Small intestine (tissue), 7 donors: ENCODE measurements around the gene CENPC. TPM values are rescaled to one million over a fixed set of nuclear protein-coding genes. Genes with fewer than 3 reads are reported as not detected.

Experiments
- DNase-seq, 2 donors: peaks; one replicate each; pipeline versions ENCODE4 v3.0.0 to v3.0.0-alpha.2; 2013
- FAIRE-seq: peaks from 2 replicates; lab custom pipeline; 2012; peaks lifted over from hg19 to GRCh38; lab: Jason Lieb, UNC
- H3K27ac ChIP-seq, 3 donors: one replicate each; pipeline ENCODE4 v1.5.1; 2013; ENCODE audit warnings: low read length in 2 of 3, mild to moderate bottlenecking in 2 of 3, control low read depth in 1 of 3, inconsistent platforms in 1 of 3, low read depth in 1 of 3, moderate library complexity in 1 of 3
- H3K27me3 ChIP-seq, 3 donors: one replicate each; pipeline ENCODE4 v1.6.1; 2013; ENCODE audit warnings: low read length in 3 of 3, inconsistent platforms in 1 of 3; ENCODE audit not compliant: control insufficient read depth in 3 of 3, insufficient read depth in 3 of 3
- H3K36me3 ChIP-seq, 3 donors: one replicate each; pipeline ENCODE4 v1.6.1; 2013; ENCODE audit warnings: low read length in 3 of 3, inconsistent platforms in 1 of 3, low read depth in 1 of 3, mild to moderate bottlenecking in 1 of 3, moderate library complexity in 1 of 3; ENCODE audit not compliant: control insufficient read depth in 3 of 3, insufficient read depth in 2 of 3
- H3K4me1 ChIP-seq, 3 donors: one replicate each; pipeline ENCODE4 v1.6.1; 2013; ENCODE audit warnings: low read length in 2 of 3, inconsistent platforms in 1 of 3, low read depth in 1 of 3, mild to moderate bottlenecking in 1 of 3, moderate library complexity in 1 of 3; ENCODE audit not compliant: control insufficient read depth in 3 of 3, insufficient read depth in 2 of 3
- H3K4me3 ChIP-seq, 3 donors: one replicate each; pipeline ENCODE4 v1.5.1; 2013; ENCODE audit warnings: low read length in 3 of 3, control low read depth in 1 of 3, inconsistent platforms in 1 of 3, low read depth in 1 of 3, mild to moderate bottlenecking in 1 of 3, moderate library complexity in 1 of 3
- H3K9me3 ChIP-seq, 2 donors: one replicate each; pipeline ENCODE4 v1.6.1; 2013; ENCODE audit warnings: low read depth in 1 of 2, low read length in 1 of 2; ENCODE audit not compliant: control insufficient read depth in 2 of 2, insufficient read depth in 1 of 2
- WGBS, 3 donors: extraction: QIAGEN DNeasy Blood & Tissue Kit; methylation state at CpG; one replicate each; pipeline ENCODE4 v1.1.7; 2013; 5-methylcytosine and 5-hydroxymethylcytosine counted together
- polyA plus RNA-seq, 4 donors: library from polyadenylated mRNA; stranded (reverse) in 3 of 4; unstranded in 1 of 4; fragments of 200-250 nt in 3 of 4; fragments of 120-200 nt in 1 of 4; gene quantifications; one replicate each; pipeline versions ENCODE4 v1.2.1 to v1.2.3, GENCODE V29; 2013
- donor health status: healthy with polysubstance abuse.
- donor health status: control.
- donor health status: control.
- donor health status: Bipolar disorder and iron deficiency.
- donor health status: healthy.

The CENPC gene
- polyA plus RNA-seq, 4 donors, result 4.0 to 20.8 (median 5.0) TPM

- no peak for DNase-seq
- H3K27me3 ChIP-seq, result no peaks in the 10 kb centered on the region
- no peak for FAIRE-seq
- peak overlapping the region in 1 of 3 donors; percentile 40 for H3K27ac ChIP-seq
- H3K9me3 ChIP-seq, result no peaks in the 10 kb centered on the region
- no peaks in the 10 kb centered on the region for H3K36me3 ChIP-seq
- 76 to 83% (median 79%) methylated on average over 4 of the region's 4 CpGs for WGBS, 3 donors
- no peaks in the 10 kb centered on the region for H3K4me1 ChIP-seq
- H3K4me3 ChIP-seq, result no peak overlapping the region
Measured at GRCh38 chr4:67576059-67576466, 30.8 kb upstream of the CENPC start.

GRCh38 chr4:67575232-67576058 is 30.1 kb upstream of the CENPC start:
- DNase-seq (peak in 1 of 2 donors; percentile 2), FAIRE-seq (no peak)
- no peaks in the 10 kb centered on the region for H3K4me1 ChIP-seq
- H3K36me3 ChIP-seq, result no peaks in the 10 kb centered on the region
- H3K4me3 ChIP-seq, result no peak overlapping the region
- H3K27me3 ChIP-seq, result no peaks in the 10 kb centered on the region
- 61 to 78% (median 66%) methylated on average over 13 of the region's 13 CpGs for WGBS, 3 donors
- no peaks in the 10 kb centered on the region for H3K9me3 ChIP-seq
- peak overlapping the region in 1 of 3 donors; percentile 40 for H3K27ac ChIP-seq

DNA sequence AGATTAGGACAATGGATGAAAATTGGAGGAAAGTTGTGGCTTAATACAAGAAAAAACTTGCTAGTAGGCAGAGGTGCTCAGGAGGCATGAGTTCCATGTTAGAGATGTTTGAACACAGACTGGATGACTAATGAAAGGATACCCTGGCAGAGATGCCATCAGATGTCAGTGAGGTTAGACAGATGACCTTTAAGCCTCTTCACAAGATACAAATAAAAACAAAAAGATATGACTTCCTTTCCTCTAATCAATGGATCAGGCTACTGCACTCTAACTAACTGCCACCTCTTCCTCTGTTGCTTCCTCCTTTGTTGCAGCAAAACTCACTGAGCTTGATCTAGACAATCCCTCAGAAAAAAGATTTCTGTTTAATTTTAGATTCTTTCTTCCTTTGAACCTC is 27.9 kb upstream of the CENPC start:
- Histone ChIP-seq H3K9me3 (no peaks in the 10 kb centered on the region), H3K4me1 (no peaks in the 10 kb centered on the region), H3K36me3 (no peaks in the 10 kb centered on the region), H3K27ac (no peak overlapping the region), H3K4me3 (no peak overlapping the region), H3K27me3 (no peaks in the 10 kb centered on the region)
- FAIRE-seq (no peak), DNase-seq (no peak)

DNA sequence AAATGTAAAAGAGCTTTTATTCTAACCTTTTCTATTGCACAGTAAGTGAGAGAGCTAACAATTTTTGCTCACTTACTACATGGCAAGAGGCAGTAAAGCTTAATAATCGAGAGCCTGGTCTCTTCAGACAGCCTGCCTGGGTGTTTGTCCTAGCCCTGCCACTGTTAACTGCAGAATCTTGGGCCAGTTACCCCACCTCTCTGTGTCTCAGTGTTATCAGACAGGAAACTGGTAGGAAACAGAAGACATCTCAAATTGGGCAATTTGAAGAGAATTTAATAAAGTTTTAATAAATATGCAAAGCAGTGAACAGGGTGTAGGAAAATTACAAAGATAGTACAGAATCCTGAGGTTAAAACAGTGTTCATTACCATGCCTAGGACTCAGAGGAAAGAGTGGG is 26.7 kb upstream of the CENPC start:
- no peaks in the 10 kb centered on the region for H3K36me3 ChIP-seq
- no peak overlapping the region for H3K4me3 ChIP-seq
- no peaks in the 10 kb centered on the region for H3K4me1 ChIP-seq
- no peaks in the 10 kb centered on the region for H3K27me3 ChIP-seq
- DNase-seq, result no peak
- H3K9me3 ChIP-seq, result no peaks in the 10 kb centered on the region
- H3K27ac ChIP-seq, result no peak overlapping the region
- 36 to 48% (median 45%) methylated on average over 1 of the region's 1 CpG for WGBS, 3 donors
- FAIRE-seq, result no peak

GRCh38 chr4:67570537-67570936 is 25.2 kb upstream of the CENPC start:
- FAIRE-seq (no peak), DNase-seq (no peak)

GRCh38 chr4:67568820-67569219 is 23.5 kb upstream of the CENPC start:
- no peaks in the 10 kb centered on the region for H3K27me3 ChIP-seq
- no peaks in the 10 kb centered on the region for H3K9me3 ChIP-seq
- no peak overlapping the region for H3K27ac ChIP-seq
- no peaks in the 10 kb centered on the region for H3K4me1 ChIP-seq
- no peak overlapping the region for H3K4me3 ChIP-seq
- H3K36me3 ChIP-seq, result no peaks in the 10 kb centered on the region
- DNase-seq (no peak), FAIRE-seq (no peak)
- 94 to 96% (median 96%) methylated on average over 2 of the region's 2 CpGs for WGBS, 3 donors

More at GRCh38 chr4:67570537-67570936, 25.2 kb upstream of the CENPC start:
- H3K9me3 ChIP-seq, result no peaks in the 10 kb centered on the region
- H3K4me1 ChIP-seq, result no peaks in the 10 kb centered on the region
- no peak overlapping the region for H3K27ac ChIP-seq
- H3K4me3 ChIP-seq, result no peak overlapping the region
- WGBS, 3 donors, result 95 to 100% (median 100%) methylated on average over 1 of the region's 1 CpG
- H3K36me3 ChIP-seq, result no peaks in the 10 kb centered on the region
- no peaks in the 10 kb centered on the region for H3K27me3 ChIP-seq

DNA sequence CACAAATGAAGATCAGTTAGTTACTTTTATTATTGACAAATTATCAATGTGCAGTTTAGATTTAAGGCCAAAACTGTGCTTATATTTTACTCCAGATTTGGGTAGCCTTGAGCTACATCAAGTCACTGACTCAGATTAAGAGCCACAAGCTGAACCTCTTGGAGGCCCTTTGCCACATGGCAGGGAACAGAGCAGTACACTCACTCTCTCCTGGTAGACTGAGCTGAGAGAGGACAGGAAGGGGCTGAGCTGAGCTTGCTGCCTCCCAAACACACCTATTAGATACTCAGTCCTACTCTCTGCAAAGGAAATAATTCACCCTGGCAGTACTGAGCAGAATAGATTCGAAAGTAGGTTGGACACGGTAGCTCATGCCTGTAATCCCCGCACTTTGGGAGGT is 21.0 kb upstream of the CENPC start:
- 92 to 96% (median 94%) methylated on average over 3 of the region's 3 CpGs for WGBS, 3 donors
- no peaks in the 10 kb centered on the region for H3K36me3 ChIP-seq

GRCh38 chr4:67565284-67565683 is 20.0 kb upstream of the CENPC start:
- FAIRE-seq, result no peak
- DNase-seq, result no peak

More for the DNA sequence above, 21.0 kb upstream of the CENPC start:
- no peaks in the 10 kb centered on the region for H3K27me3 ChIP-seq
- no peak for DNase-seq
- FAIRE-seq, result no peak
- no peak overlapping the region for H3K27ac ChIP-seq
- H3K9me3 ChIP-seq, result no peaks in the 10 kb centered on the region
- no peaks in the 10 kb centered on the region for H3K4me1 ChIP-seq
- H3K4me3 ChIP-seq, result no peak overlapping the region

DNA sequence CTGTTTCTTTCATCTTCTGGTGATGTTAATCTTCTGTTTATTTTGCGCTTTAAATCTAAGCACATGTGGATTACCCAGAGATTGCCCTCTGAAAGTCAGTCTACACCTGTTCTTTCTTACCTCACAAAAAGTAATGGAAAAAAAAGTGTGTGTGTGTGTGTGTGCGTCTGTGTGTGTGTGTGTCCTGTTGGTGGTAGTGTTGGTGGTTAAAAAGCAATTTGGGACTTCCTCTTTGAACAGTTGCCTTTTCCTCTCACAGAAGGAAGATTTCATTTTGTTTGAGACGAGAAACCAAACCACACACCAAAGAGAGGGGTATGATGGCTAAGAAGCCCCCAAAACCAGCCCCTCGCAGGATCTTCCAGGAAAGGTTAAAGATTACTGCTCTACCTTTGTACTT is 13.2 kb upstream of the CENPC start, which contains the start of gene STAP1:
STAP1 (plus strand) TSS at position 235 of the 400 bp plus-strand sequence; CDS start at position 318, 83 bp downstream.
- no peaks in the 10 kb centered on the region for H3K36me3 ChIP-seq
- no peak for FAIRE-seq
- H3K4me1 ChIP-seq, result no peaks in the 10 kb centered on the region
- no peak within 1 kb of the TSS for H3K27ac ChIP-seq
- no peaks in the 10 kb centered on the region for H3K9me3 ChIP-seq
- 61 to 71% (median 65%) methylated on average over 4 of the region's 4 CpGs for WGBS, 3 donors
- H3K4me3 ChIP-seq, result no peak within 1 kb of the TSS
- no peaks in the 10 kb centered on the region for H3K27me3 ChIP-seq
- no peak for DNase-seq

More at GRCh38 chr4:67565284-67565683, 20.0 kb upstream of the CENPC start:
- no peaks in the 10 kb centered on the region for H3K9me3 ChIP-seq
- H3K4me3 ChIP-seq, result no peak overlapping the region
- no peaks in the 10 kb centered on the region for H3K4me1 ChIP-seq
- no peaks in the 10 kb centered on the region for H3K36me3 ChIP-seq
- H3K27me3 ChIP-seq, result no peaks in the 10 kb centered on the region
- H3K27ac ChIP-seq, result no peak overlapping the region
